Neural progenitor cell (in vitro differentiated cells): ENCODE results near the gene SMCO3. TPM values are rescaled to one million over a fixed set of nuclear protein-coding genes. Genes with fewer than 3 reads are reported as not detected.

Experiments used
- DNase-seq: peaks from one replicate; pipeline ENCODE4 v3.0.0-alpha.2; 2016; ENCODE audit warnings: low spot score
- H2AFZ ChIP-seq: fragments of 200-600 bp; sonication (generic); replicated peaks from 2 replicates; pipeline ENCODE4 v1.6.1; 2016; ENCODE audit warnings: antibody characterized with exemption
- H3F3A ChIP-seq: fragments of 200-600 bp; sonication (generic); 2 replicates; pipeline ENCODE4 v1.6.1; 2016; ENCODE audit warnings: antibody characterized with exemption, low read depth
- H3K27ac ChIP-seq: fragments of 200-600 bp; sonication (generic); 2 replicates; pipeline ENCODE4 v1.5.1; 2016; ENCODE audit warnings: mild to moderate bottlenecking
- H3K27me3 ChIP-seq: fragments of 200-600 bp; sonication (generic); 2 replicates; pipeline ENCODE4 v1.6.1; 2016; ENCODE audit warnings: mild to moderate bottlenecking, moderate library complexity
- H3K36me3 ChIP-seq: fragments of 200-600 bp; sonication (generic); 2 replicates; pipeline ENCODE4 v1.5.1; 2016
- H3K4me1 ChIP-seq: fragments of 200-600 bp; sonication (generic); 2 replicates; pipeline ENCODE4 v1.6.1; 2016; ENCODE audit warnings: mixed run types
- H3K4me2 ChIP-seq: fragments of 200-600 bp; sonication (generic); 2 replicates; pipeline ENCODE4 v1.6.1; 2016
- H3K4me3 ChIP-seq: fragments of 200-600 bp; sonication (generic); 2 replicates; pipeline ENCODE4 v1.5.1; 2016
- H3K79me2 ChIP-seq: fragments of 200-600 bp; sonication (generic); 2 replicates; pipeline ENCODE4 v1.6.1; 2016; ENCODE audit warnings: low read depth
- H3K9ac ChIP-seq: fragments of 200-600 bp; sonication (generic); 2 replicates; pipeline ENCODE4 v1.6.1; 2016
- H3K9me3 ChIP-seq: fragments of 200-600 bp; sonication (generic); 2 replicates; pipeline ENCODE4 v1.5.1; 2016; ENCODE audit warnings: low read depth
- H4K20me1 ChIP-seq: fragments of 200-600 bp; sonication (generic); 2 replicates; pipeline ENCODE4 v1.6.1; 2016; ENCODE audit warnings: low read depth
- H3K27ac Mint-ChIP-seq: 3 replicates; pipeline ENCODE4 v1.8.0; 2021; ENCODE audit warnings: mixed read lengths
- H3K27me3 Mint-ChIP-seq: 2 replicates; pipeline ENCODE4 v1.8.0; 2022; ENCODE audit warnings: low read depth, mild to moderate bottlenecking, inconsistent platforms, moderate library complexity, mixed read lengths; ENCODE audit not compliant: insufficient read depth
- H3K36me3 Mint-ChIP-seq: 3 replicates; pipeline ENCODE4 v1.8.0; 2021; ENCODE audit warnings: mixed read lengths
- H3K4me1 Mint-ChIP-seq: 3 replicates; pipeline ENCODE4 v1.8.0; 2021; ENCODE audit warnings: mixed read lengths
- H3K4me3 Mint-ChIP-seq: 3 replicates; pipeline ENCODE4 v1.8.0; 2021; ENCODE audit warnings: mild to moderate bottlenecking, moderate library complexity, mixed read lengths
- H3K9me3 Mint-ChIP-seq: 3 replicates; pipeline ENCODE4 v1.8.0; 2020; ENCODE audit warnings: mixed read lengths
- CTCF ChIP-seq: fragments of 200-600 bp; sonication (generic); IDR thresholded peaks from 2 replicates; pipeline ENCODE4 v1.5.1; 2017; ENCODE audit warnings: antibody characterized with exemption, mild to moderate bottlenecking
- EZH2 ChIP-seq: fragments of 200-600 bp; sonication (generic); IDR thresholded peaks from 2 replicates; pipeline ENCODE4 v1.6.1; 2017; ENCODE audit warnings: antibody characterized with exemption, mild to moderate bottlenecking, moderate library complexity
- EZH2phosphoT487 ChIP-seq: fragments of 200-600 bp; sonication (generic); IDR thresholded peaks from 2 replicates; pipeline ENCODE4 v1.6.1; 2017; ENCODE audit warnings: antibody characterized with exemption
- total RNA-seq: library from RNA; depleted of rRNA; stranded (reverse); fragments of >200 nt; gene quantifications from 2 replicates; pipeline ENCODE4 v1.2.3, GENCODE V29; 2015; ENCODE audit warnings: low replicate concordance

The SMCO3 gene
- total RNA-seq, 1 donor from 2014 or later, result not detected

DNA sequence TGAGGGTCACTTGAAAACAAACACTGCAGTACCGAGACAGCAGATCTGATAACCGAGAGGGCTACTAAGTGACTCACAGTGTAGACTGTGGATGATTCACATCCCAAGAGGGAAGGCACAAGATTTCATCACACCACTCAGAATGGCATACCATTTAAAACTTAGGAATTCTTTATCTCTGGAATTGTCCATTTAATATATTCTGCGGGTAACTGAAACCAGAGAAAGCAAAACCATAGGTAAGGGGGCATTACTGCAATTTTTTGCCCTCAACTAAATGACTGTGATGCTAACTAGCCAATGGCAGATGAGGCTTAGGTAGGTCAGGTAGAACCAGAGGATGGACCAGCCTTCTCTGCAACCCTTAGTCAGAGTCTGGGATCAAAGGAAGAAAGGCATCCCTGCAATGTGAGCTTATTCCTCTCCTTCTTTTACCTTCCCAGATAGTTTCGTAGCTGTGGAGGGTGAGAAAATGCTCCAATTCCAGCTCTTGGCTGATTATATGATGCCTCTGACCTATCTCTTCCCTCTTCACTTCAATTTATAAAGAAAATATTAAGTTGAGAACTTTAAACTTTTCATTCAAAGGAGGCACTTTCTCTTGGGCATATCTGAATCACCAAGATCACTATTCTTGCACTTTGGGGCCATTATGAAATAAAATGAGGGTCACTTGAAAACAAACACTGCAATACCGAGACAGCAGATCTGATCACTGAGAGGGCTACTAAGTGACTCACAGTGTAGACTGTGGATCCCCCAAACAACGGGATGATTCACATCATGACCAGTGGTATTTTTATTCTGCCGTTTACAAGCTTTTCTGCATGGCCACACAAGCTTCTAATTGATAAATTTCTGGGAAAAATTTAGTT lies 22.6 kb upstream of the SMCO3 start:
- H3F3A ChIP-seq, result no peaks in the 10 kb centered on the region
- Mint-ChIP-seq H3K4me3 (no peak overlapping the region), H3K4me1 (no peaks in the 10 kb centered on the region), H3K27me3 (peaks cover 3% of the 10 kb centered on the region), H3K36me3 (peaks cover 4% of the 10 kb centered on the region), H3K27ac (no peak overlapping the region), H3K9me3 (no peaks in the 10 kb centered on the region)
- no peak overlapping the region for H3K4me3 ChIP-seq
- H3K4me2 ChIP-seq, result no peak overlapping the region
- no peaks in the 10 kb centered on the region for H3K4me1 ChIP-seq
- H4K20me1 ChIP-seq, result no peaks in the 10 kb centered on the region
- no peak for DNase-seq
- H3K36me3 ChIP-seq, result no peaks in the 10 kb centered on the region
- no peak overlapping the region for H3K9ac ChIP-seq
- no peak overlapping the region for H2AFZ ChIP-seq
- H3K27me3 ChIP-seq, result no peaks in the 10 kb centered on the region
- no peak for TF ChIP-seq EZH2phosphoT487
- no peak for TF ChIP-seq EZH2
- TF ChIP-seq CTCF, result no peak
- no peaks in the 10 kb centered on the region for H3K9me3 ChIP-seq
- no peak overlapping the region for H3K27ac ChIP-seq
- H3K79me2 ChIP-seq, result no peaks in the 10 kb centered on the region

GRCh38 chr12:14834509-14834908 lies 20.5 kb upstream of the SMCO3 start:
- Histone ChIP-seq H3K9ac (no peak overlapping the region), H2AFZ (no peak overlapping the region)

DNA sequence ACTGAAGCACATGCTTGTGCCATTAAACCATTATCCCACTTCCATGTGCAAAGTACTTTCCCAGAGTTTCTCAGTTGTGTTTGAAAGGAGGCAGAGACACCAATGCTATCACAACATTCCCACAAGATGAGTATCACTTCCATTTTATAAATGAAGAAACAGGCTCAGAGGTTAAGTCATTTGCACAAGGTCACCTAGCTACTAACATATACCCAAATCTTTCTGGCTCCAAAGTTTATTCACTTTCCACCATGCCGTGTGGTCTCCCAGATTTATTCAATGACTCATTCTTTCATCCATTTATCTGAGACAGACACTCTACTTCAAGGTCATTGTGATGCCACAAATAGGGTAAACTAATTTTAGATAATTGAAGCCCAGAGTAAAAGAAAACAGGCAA lies 20.0 kb upstream of the SMCO3 start:
- TF ChIP-seq CTCF, result no peak
- TF ChIP-seq EZH2, result no peak
- TF ChIP-seq EZH2phosphoT487, result no peak
- Mint-ChIP-seq H3K4me3 (no peak overlapping the region), H3K4me1 (no peaks in the 10 kb centered on the region), H3K27me3 (peaks cover 3% of the 10 kb centered on the region), H3K27ac (no peak overlapping the region), H3K36me3 (no peaks in the 10 kb centered on the region), H3K9me3 (no peaks in the 10 kb centered on the region)
- H4K20me1 ChIP-seq, result no peaks in the 10 kb centered on the region
- no peaks in the 10 kb centered on the region for H3F3A ChIP-seq
- no peaks in the 10 kb centered on the region for H3K27me3 ChIP-seq
- no peak overlapping the region for H3K4me3 ChIP-seq
- no peak overlapping the region for H2AFZ ChIP-seq
- no peak overlapping the region for H3K4me2 ChIP-seq
- no peak overlapping the region for H3K27ac ChIP-seq
- no peaks in the 10 kb centered on the region for H3K36me3 ChIP-seq
- no peaks in the 10 kb centered on the region for H3K79me2 ChIP-seq
- no peak for DNase-seq
- no peaks in the 10 kb centered on the region for H3K4me1 ChIP-seq
- no peaks in the 10 kb centered on the region for H3K9me3 ChIP-seq
- no peak overlapping the region for H3K9ac ChIP-seq

More at GRCh38 chr12:14834509-14834908, 20.5 kb upstream of the SMCO3 start:
- no peaks in the 10 kb centered on the region for H3K9me3 ChIP-seq
- H3K27me3 ChIP-seq, result no peaks in the 10 kb centered on the region
- Mint-ChIP-seq H3K4me3 (no peak overlapping the region), H3K27me3 (peaks cover 3% of the 10 kb centered on the region), H3K9me3 (no peaks in the 10 kb centered on the region), H3K27ac (no peak overlapping the region), H3K36me3 (peaks cover 4% of the 10 kb centered on the region), H3K4me1 (no peaks in the 10 kb centered on the region)
- H3K36me3 ChIP-seq, result no peaks in the 10 kb centered on the region
- TF ChIP-seq EZH2, result no peak
- no peak for TF ChIP-seq CTCF
- no peak for TF ChIP-seq EZH2phosphoT487
- H3K27ac ChIP-seq, result no peak overlapping the region
- H4K20me1 ChIP-seq, result no peaks in the 10 kb centered on the region
- H3K4me1 ChIP-seq, result no peaks in the 10 kb centered on the region
- no peaks in the 10 kb centered on the region for H3K79me2 ChIP-seq
- no peak overlapping the region for H3K4me2 ChIP-seq
- DNase-seq, result no peak
- H3K4me3 ChIP-seq, result no peak overlapping the region
- H3F3A ChIP-seq, result no peaks in the 10 kb centered on the region
